Cardiac fibroblast (primary cell): ENCODE data around the gene MPZL2.

ENCODE experiments used
- DNase-seq, 2 donors: peaks; one replicate each; pipeline versions ENCODE4 v3.0.0 to v3.0.0-alpha.2; 2010; ENCODE audit warnings: low read depth in 2 of 2
- H3K4me3 ChIP-seq, 2 donors: replicated peaks in 1 of 2; 1 replicate in 1 of 2; 2 replicates in 1 of 2; pipeline ENCODE4 v1.5.1; 2011; ENCODE audit warnings: low read depth in 2 of 2, low read length in 2 of 2, mild to moderate bottlenecking in 2 of 2, moderate library complexity in 1 of 2
- CTCF ChIP-seq: IDR thresholded peaks from one replicate; pipeline ENCODE4 v1.5.1; 2011; ENCODE audit warnings: low read depth, mild to moderate bottlenecking, low read length, inconsistent platforms

Gene MPZL2

GRCh38 chr11:118223992-118224391 is 40.1 kb downstream of the MPZL2 start:
- no peak overlapping the region for H3K4me3 ChIP-seq
- DNase-seq: no peak
- TF ChIP-seq CTCF: no peak

GRCh38 chr11:118223570-118223969 is 40.5 kb downstream of the MPZL2 start:
- TF ChIP-seq CTCF: no peak
- DNase-seq: no peak
- no peak overlapping the region for H3K4me3 ChIP-seq

- TF ChIP-seq CTCF: no peak
These were observed 41.7 kb downstream of the MPZL2 start for GRCh38 chr11:118222437-118222836.

GRCh38 chr11:118221419-118221818 is 42.7 kb downstream of the MPZL2 start:
- DNase-seq: no peak
- no peak overlapping the region for H3K4me3 ChIP-seq
- no peak for TF ChIP-seq CTCF

More at GRCh38 chr11:118222437-118222836, 41.7 kb downstream of the MPZL2 start:
- no peak overlapping the region for H3K4me3 ChIP-seq
- DNase-seq: no peak

- no peak overlapping the region for H3K4me3 ChIP-seq
- DNase-seq: no peak
- TF ChIP-seq CTCF: no peak
These were observed 44.4 kb downstream of the MPZL2 start for GRCh38 chr11:118219732-118220131.

GRCh38 chr11:118219244-118219643 is 44.9 kb downstream of the MPZL2 start:
- no peak for DNase-seq
- no peak overlapping the region for H3K4me3 ChIP-seq
- no peak for TF ChIP-seq CTCF

GRCh38 chr11:118217575-118217974 is 46.5 kb downstream of the MPZL2 start:
- H3K4me3 ChIP-seq: no peak overlapping the region
- no peak for TF ChIP-seq CTCF
- no peak for DNase-seq
